Neural cell (in vitro differentiated cells): ENCODE measurements around the gene FAM32A. TPM values are rescaled to one million over a fixed set of nuclear protein-coding genes. Genes with fewer than 3 reads are reported as not detected.

Experiments
- H2AFZ ChIP-seq: fragments of 200-600, 300-800 bp; sonication (generic), shearing (Covaris generic); 2 replicates; pipeline ENCODE4 v1.6.0; 2014; ENCODE audit warnings: low read depth, mild to moderate bottlenecking, antibody characterized with exemption, low read length, moderate library complexity
- H3F3A ChIP-seq: fragments of 200-600 bp; shearing (Covaris generic); 2 replicates; pipeline ENCODE4 v1.6.1; 2016; ENCODE audit warnings: mild to moderate bottlenecking, moderate library complexity, mixed read lengths, antibody characterized with exemption, low read length; ENCODE audit not compliant: insufficient read depth, poor library complexity, severe bottlenecking
- H3K27ac ChIP-seq: fragments of 200-600, 300-800 bp; sonication (generic), shearing (Covaris generic); 2 replicates; pipeline ENCODE4 v1.5.1; 2014; ENCODE audit warnings: mild to moderate bottlenecking, low read length, moderate library complexity
- H3K27me3 ChIP-seq: fragments of 300-800, 200-600 bp; sonication (generic), shearing (Covaris generic); 2 replicates; pipeline ENCODE4 v1.6.0; 2014; ENCODE audit warnings: mild to moderate bottlenecking, low read depth, low read length, moderate library complexity; ENCODE audit not compliant: insufficient read depth
- H3K36me3 ChIP-seq: fragments of 300-800, 200-600 bp; sonication (generic), shearing (Covaris generic); 2 replicates; pipeline ENCODE4 v1.5.1; 2014; ENCODE audit warnings: mild to moderate bottlenecking, antibody characterized with exemption, low read length, moderate library complexity; ENCODE audit not compliant: insufficient read depth
- H3K4me2 ChIP-seq: fragments of 300-800, 200-600 bp; sonication (generic), shearing (Covaris generic); 2 replicates; pipeline ENCODE4 v1.6.0; 2014; ENCODE audit warnings: mild to moderate bottlenecking, low read length
- H3K4me3 ChIP-seq: fragments of 300-800, 200-600 bp; sonication (generic), shearing (Covaris generic); 2 replicates; pipeline ENCODE4 v1.5.1; 2014; ENCODE audit warnings: mild to moderate bottlenecking, low read length, moderate library complexity
- H3K79me2 ChIP-seq: fragments of 200-600 bp; shearing (Covaris generic); replicated peaks from 2 replicates; pipeline ENCODE4 v1.6.0; 2014; ENCODE audit warnings: mild to moderate bottlenecking, low read length, moderate library complexity; ENCODE audit not compliant: insufficient read depth
- H3K9ac ChIP-seq: fragments of 300-800, 200-600 bp; sonication (generic), shearing (Covaris generic); 2 replicates; pipeline ENCODE4 v1.6.1; 2016; ENCODE audit warnings: mild to moderate bottlenecking, low read length, mixed read lengths
- H3K9me2 ChIP-seq: fragments of 200-600 bp; shearing (Covaris generic); 2 replicates; pipeline ENCODE4 v1.6.1; 2016; ENCODE audit warnings: mild to moderate bottlenecking, low read length, mixed read lengths; ENCODE audit not compliant: insufficient read depth
- H3K9me3 ChIP-seq: fragments of 200-600, 300-800 bp; sonication (generic), shearing (Covaris generic); 2 replicates; pipeline ENCODE4 v1.6.1; 2016; ENCODE audit warnings: mild to moderate bottlenecking, mixed run types, low read length, moderate library complexity, mixed read lengths
- H4K20me1 ChIP-seq: fragments of 200-600 bp; shearing (Covaris generic); 2 replicates; pipeline ENCODE4 v1.6.1; 2016; ENCODE audit warnings: mild to moderate bottlenecking, mixed run types; ENCODE audit not compliant: insufficient read depth
- CTCF ChIP-seq: fragments of 450-650 bp; IDR thresholded peaks from 2 replicates; pipeline ENCODE4 v1.5.1; 2014; ENCODE audit warnings: antibody characterized with exemption, mild to moderate bottlenecking, moderate library complexity; ENCODE audit not compliant: poor library complexity, severe bottlenecking
- EP300 ChIP-seq: fragments of 450-650 bp; conservative IDR thresholded peaks from 2 replicates; pipeline ENCODE4 v1.6.1; 2014; ENCODE audit warnings: antibody characterized with exemption, mild to moderate bottlenecking, moderate library complexity; ENCODE audit not compliant: poor library complexity, severe bottlenecking
- EZH2 ChIP-seq: fragments of 200-600, 300-800 bp; shearing (Covaris generic), sonication (generic); IDR thresholded peaks from 2 replicates; pipeline ENCODE4 v1.6.1; 2014; ENCODE audit warnings: antibody characterized with exemption, low read length, borderline replicate concordance, mild to moderate bottlenecking; ENCODE audit not compliant: insufficient read depth, poor library complexity, severe bottlenecking
- MXI1 ChIP-seq: fragments of 450-650 bp; conservative IDR thresholded peaks from 2 replicates; pipeline ENCODE4 v1.6.1; 2014; ENCODE audit warnings: antibody characterized with exemption, mild to moderate bottlenecking; ENCODE audit not compliant: poor library complexity, severe bottlenecking
- POLR2AphosphoS5 ChIP-seq: IDR thresholded peaks from 2 replicates; pipeline ENCODE4 v1.6.1; 2012
- RAD21 ChIP-seq: fragments of 450-650 bp; conservative IDR thresholded peaks from 2 replicates; pipeline ENCODE4 v1.6.1; 2014; ENCODE audit warnings: antibody characterized with exemption, mild to moderate bottlenecking, moderate library complexity
- REST ChIP-seq: IDR thresholded peaks from 2 replicates; pipeline ENCODE4 v1.6.1; 2012; ENCODE audit warnings: borderline replicate concordance
- SMC3 ChIP-seq: fragments of 450-650 bp; conservative IDR thresholded peaks from 2 replicates; pipeline ENCODE4 v1.6.1; 2014; ENCODE audit warnings: antibody characterized with exemption, mild to moderate bottlenecking, moderate library complexity; ENCODE audit not compliant: poor library complexity
- TAF1 ChIP-seq: IDR thresholded peaks from 2 replicates; pipeline ENCODE4 v1.6.1; 2012; ENCODE audit warnings: low read depth
- polyA plus RNA-seq: library from polyadenylated mRNA; depleted of rRNA; stranded (reverse); fragments of >200 nt; gene quantifications from 2 replicates; pipeline ENCODE4 v1.2.3, GENCODE V29; 2014

The FAM32A gene
- polyA plus RNA-seq, 1 donor from 2014 or later = 545 TPM

GRCh38 chr19:16232127-16232526, 46.9 kb downstream of the FAM32A start:
- no peaks in the 10 kb centered on the region for H3K9me3 ChIP-seq
- H3K4me2 ChIP-seq = no peak overlapping the region
- no peak overlapping the region for H3K4me3 ChIP-seq
- no peaks in the 10 kb centered on the region for H3K79me2 ChIP-seq
- no peaks in the 10 kb centered on the region for H3K27me3 ChIP-seq
- H3F3A ChIP-seq = no peaks in the 10 kb centered on the region
- no peak overlapping the region for H2AFZ ChIP-seq
- no peaks in the 10 kb centered on the region for H3K36me3 ChIP-seq
- H3K9ac ChIP-seq = no peak overlapping the region
- H3K9me2 ChIP-seq = no peaks in the 10 kb centered on the region
- H3K27ac ChIP-seq = no peak overlapping the region
- no peaks in the 10 kb centered on the region for H4K20me1 ChIP-seq
- TF ChIP-seq MXI1 = no peak
- no peak for TF ChIP-seq CTCF
- TF ChIP-seq EP300 = no peak
- TF ChIP-seq RAD21 = no peak
- no peak for TF ChIP-seq EZH2
- TF ChIP-seq SMC3 = no peak
- TF ChIP-seq POLR2AphosphoS5 = no peak
- TF ChIP-seq REST = no peak
- no peak for TF ChIP-seq TAF1

GRCh38 chr19:16232568-16232967, 47.4 kb downstream of the FAM32A start:
- Histone ChIP-seq H3K79me2 (no peaks in the 10 kb centered on the region), H3K4me3 (no peak overlapping the region), H3F3A (no peaks in the 10 kb centered on the region), H3K36me3 (no peaks in the 10 kb centered on the region), H3K9me2 (no peaks in the 10 kb centered on the region), H2AFZ (no peak overlapping the region), H4K20me1 (no peaks in the 10 kb centered on the region), H3K9ac (no peak overlapping the region), H3K4me2 (no peak overlapping the region), H3K27ac (no peak overlapping the region), H3K27me3 (no peaks in the 10 kb centered on the region), H3K9me3 (no peaks in the 10 kb centered on the region)
- TF ChIP-seq POLR2AphosphoS5 = no peak
- TF ChIP-seq REST = no peak
- no peak for TF ChIP-seq RAD21
- TF ChIP-seq EZH2 = no peak
